Chondrocyte (in vitro differentiated cells): ENCODE results near the gene BCCIP. TPM values are rescaled to one million over a fixed set of nuclear protein-coding genes. Genes with fewer than 3 reads are reported as not detected.

Source experiments
- DNase-seq: peaks from one replicate; pipeline ENCODE4 v3.0.0; 2021; ENCODE audit warnings: mixed read lengths, low spot score
- H3K27ac Mint-ChIP-seq: one replicate; pipeline ENCODE4 v1.8.0; 2021; ENCODE audit warnings: mild to moderate bottlenecking, moderate library complexity, mixed read lengths; ENCODE audit not compliant: unreplicated experiment
- H3K27me3 Mint-ChIP-seq: 2 replicates; pipeline ENCODE4 v1.8.0; 2021; ENCODE audit warnings: low read depth, mixed read lengths
- H3K36me3 Mint-ChIP-seq: 2 replicates; pipeline ENCODE4 v1.8.0; 2021; ENCODE audit warnings: low read depth, mixed read lengths
- H3K4me1 Mint-ChIP-seq: 2 replicates; pipeline ENCODE4 v1.8.0; 2021; ENCODE audit warnings: low read depth, mild to moderate bottlenecking, mixed read lengths
- H3K4me3 Mint-ChIP-seq: one replicate; pipeline ENCODE4 v1.8.0; 2021; ENCODE audit warnings: mild to moderate bottlenecking, moderate library complexity, mixed read lengths; ENCODE audit not compliant: unreplicated experiment
- H3K9me3 Mint-ChIP-seq: 2 replicates; pipeline ENCODE4 v1.8.0; 2021; ENCODE audit warnings: low read depth, mixed read lengths
- CTCF ChIP-seq: fragments of 200-600 bp; sonication (generic); IDR thresholded peaks from 2 replicates; pipeline ENCODE4 v1.5.0; 2021; ENCODE audit warnings: antibody characterized with exemption, mild to moderate bottlenecking, moderate library complexity
- total RNA-seq: library from RNA; stranded (reverse); gene quantifications from 3 replicates; pipeline ENCODE4 v1.2.1, GENCODE V29; 2021

BCCIP gene
- total RNA-seq, 1 donor from 2014 or later, result 25.9 TPM

DNA sequence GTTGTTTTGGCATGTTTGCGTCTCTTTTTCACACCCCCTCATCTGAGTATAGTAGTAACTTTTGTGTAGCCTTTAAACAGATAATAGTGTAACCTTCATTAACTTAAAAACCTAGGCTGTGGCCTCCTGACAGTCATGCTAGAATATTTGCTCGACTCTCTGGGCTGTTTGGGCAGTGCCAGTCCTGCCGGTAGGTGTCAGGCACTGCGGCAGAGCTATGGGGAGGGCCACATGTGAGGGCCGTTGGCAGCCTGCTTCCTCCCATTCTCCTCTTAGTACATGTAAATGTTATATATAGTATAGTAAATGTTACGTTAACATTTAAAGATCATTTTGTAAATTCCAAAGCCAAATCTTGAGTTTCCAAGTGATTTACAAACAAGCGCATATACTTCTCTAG, 26.1 kb downstream of the BCCIP start:
- H3K36me3 Mint-ChIP-seq, result peaks cover 25% of the 10 kb centered on the region
- no peak for DNase-seq
- H3K27me3 Mint-ChIP-seq, result no peaks in the 10 kb centered on the region
- no peak overlapping the region for H3K4me3 Mint-ChIP-seq
- no peak for TF ChIP-seq CTCF
- no peaks in the 10 kb centered on the region for H3K9me3 Mint-ChIP-seq
- H3K27ac Mint-ChIP-seq, result no peak overlapping the region
- no peaks in the 10 kb centered on the region for H3K4me1 Mint-ChIP-seq

- H3K4me3 Mint-ChIP-seq, result no peak overlapping the region
- no peak for TF ChIP-seq CTCF
- no peaks in the 10 kb centered on the region for H3K4me1 Mint-ChIP-seq
- no peak overlapping the region for H3K27ac Mint-ChIP-seq
- no peaks in the 10 kb centered on the region for H3K27me3 Mint-ChIP-seq
- no peaks in the 10 kb centered on the region for H3K9me3 Mint-ChIP-seq
- H3K36me3 Mint-ChIP-seq, result peaks cover 26% of the 10 kb centered on the region
- DNase-seq, result no peak
These were observed 27.7 kb downstream of the BCCIP start for GRCh38 chr10:125850766-125851731.

DNA sequence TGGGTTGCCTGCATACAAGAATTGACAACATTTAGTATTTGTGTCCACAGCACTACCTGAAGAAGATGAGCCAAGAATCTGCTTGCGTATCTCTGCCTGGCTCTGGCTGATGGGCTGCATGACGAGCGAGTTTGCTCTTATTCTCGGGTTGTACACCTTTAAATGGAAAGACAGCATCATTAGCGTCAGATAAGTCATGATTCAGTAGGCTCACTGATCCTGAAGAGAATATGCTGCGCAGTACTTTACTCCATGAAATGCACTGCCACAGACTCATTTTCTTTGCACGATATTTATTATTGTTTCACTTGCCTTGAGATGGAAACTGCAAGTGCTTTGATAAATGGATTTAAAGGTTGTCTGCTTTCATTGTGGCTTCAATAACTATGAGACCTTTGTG, 29.1 kb downstream of the BCCIP start:
- peaks cover 26% of the 10 kb centered on the region for H3K36me3 Mint-ChIP-seq
- no peak for DNase-seq
- no peak overlapping the region for H3K27ac Mint-ChIP-seq

DNA sequence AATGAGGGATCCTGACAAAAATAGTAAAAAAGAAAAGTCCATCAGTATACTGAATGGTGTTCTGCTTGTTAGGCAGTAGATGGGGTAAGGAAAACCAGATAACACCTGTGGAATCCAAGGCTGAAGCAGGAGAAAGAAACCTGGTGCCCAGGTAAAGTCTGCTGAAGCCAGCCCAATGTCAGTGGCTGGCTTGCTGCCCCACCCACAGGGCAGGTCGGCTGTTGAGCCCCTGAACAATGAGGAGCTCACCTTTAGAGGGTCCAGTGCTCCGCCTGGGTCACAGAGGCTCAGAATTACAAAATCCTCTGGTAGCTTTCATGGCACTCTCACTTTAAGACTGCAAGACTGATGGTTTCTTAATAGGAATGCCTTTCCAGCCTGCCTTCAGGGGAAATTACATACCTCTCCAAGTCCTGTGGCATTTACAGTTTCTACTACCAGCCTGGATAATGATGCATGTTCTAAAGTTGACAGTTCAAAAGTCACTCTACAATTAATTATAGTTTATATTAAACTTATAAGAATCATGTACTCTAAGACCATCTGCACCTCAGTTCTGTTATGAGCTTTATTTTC, 33.9 kb downstream of the BCCIP start:
- H3K4me3 Mint-ChIP-seq, result no peak overlapping the region
- no peaks in the 10 kb centered on the region for H3K27me3 Mint-ChIP-seq
- H3K4me1 Mint-ChIP-seq, result no peaks in the 10 kb centered on the region
- H3K9me3 Mint-ChIP-seq, result no peaks in the 10 kb centered on the region
- DNase-seq, result no peak
- H3K36me3 Mint-ChIP-seq, result peaks cover 13% of the 10 kb centered on the region
- no peak overlapping the region for H3K27ac Mint-ChIP-seq
- no peak for TF ChIP-seq CTCF

More for the DNA sequence above, 29.1 kb downstream of the BCCIP start:
- Mint-ChIP-seq H3K9me3 (no peaks in the 10 kb centered on the region), H3K4me3 (no peak overlapping the region), H3K4me1 (no peaks in the 10 kb centered on the region), H3K27me3 (no peaks in the 10 kb centered on the region)
- no peak for TF ChIP-seq CTCF

- Mint-ChIP-seq H3K27ac (no peak overlapping the region), H3K4me1 (no peaks in the 10 kb centered on the region), H3K27me3 (no peaks in the 10 kb centered on the region), H3K4me3 (no peak overlapping the region), H3K9me3 (no peaks in the 10 kb centered on the region), H3K36me3 (peaks cover 4% of the 10 kb centered on the region)
- TF ChIP-seq CTCF, result no peak
- no peak for DNase-seq
These were observed 35.9 kb downstream of the BCCIP start for GRCh38 chr10:125859128-125859817.
